Stimulated activated CD8-positive, alpha-beta memory T cell treated with anti-CD3 and anti-CD28 coated beads, Interleukin-2, amount 100 ng/mL, for 48 hours (primary cell): ENCODE data around the gene EIF1.
"Not testable (repeated sequence)": the region's sequence is repeated elsewhere in the genome, so short reads cannot be mapped to it uniquely, and the experiment has no call there.

Experiments
- DNase-seq, 2 donors: peaks; one replicate each; pipeline ENCODE4 v3.0.0-alpha.2; 2020; ENCODE audit warnings: low read depth in 2 of 2

Gene EIF1

DNA sequence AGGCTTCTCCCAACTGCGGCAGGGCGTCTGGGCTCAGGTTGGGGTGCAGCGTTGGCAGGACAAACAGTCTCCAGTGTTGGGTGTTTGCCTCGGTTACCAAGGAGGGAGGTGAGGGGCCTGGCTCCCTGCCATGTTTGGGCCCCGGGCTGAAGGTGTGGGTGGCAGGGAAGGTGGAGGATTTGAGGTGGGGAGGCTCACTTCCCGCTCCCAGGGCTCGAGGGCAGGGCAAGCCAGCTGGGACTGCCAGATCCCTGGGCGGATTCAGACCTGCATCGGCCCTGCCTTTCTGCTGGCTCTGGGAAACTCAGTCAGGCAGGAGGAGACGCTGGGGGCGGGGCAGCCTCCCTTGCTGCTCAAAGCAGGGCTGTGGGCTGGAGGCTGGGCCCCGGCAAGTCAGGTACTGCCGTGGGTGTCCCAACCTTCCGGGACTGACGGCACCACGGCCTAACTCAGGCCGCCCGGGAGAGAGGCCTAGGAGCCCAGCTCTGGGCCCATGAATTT is 33.0 kb upstream of the EIF1 start:
- no peak for DNase-seq

DNA sequence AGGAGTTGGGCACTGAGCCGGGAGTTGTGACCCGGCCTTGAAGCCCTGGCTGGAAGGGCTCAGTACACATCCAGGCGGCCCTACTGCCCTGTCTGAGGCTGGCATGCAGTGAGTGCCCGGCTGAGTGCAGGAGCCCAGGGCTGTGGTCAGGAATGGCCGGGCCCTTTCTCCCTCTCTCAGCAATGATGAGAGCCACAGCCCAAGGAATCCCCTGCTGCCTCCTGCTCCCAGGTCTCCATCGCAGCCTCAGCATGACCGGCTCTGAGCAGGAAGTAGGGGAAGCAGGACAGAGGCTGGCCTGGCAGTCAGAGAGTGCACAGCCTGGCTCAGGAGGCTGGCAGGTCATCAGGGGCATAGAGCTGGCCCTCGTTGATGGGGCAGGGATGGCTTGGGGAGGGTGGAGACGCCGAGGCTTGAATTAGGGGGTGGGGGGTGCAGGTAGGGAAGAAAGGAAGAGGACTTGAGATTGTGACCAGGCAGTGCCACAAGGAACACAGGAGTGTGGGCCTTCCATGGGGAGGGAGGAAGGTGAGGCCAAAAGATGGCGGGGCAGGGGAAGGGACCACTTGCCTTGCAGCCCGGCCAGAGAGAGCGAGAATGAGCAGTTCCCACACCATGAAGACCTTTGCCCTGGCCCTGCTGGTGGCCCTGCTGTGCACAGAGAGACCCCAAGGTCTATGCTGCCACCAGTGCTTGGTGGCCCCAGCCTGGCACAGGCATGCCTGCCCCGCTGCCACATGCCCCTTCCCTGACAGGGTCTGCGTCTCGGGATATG is 32.2 kb upstream of the EIF1 start:
- DNase-seq = no peak

GRCh38 chr17:41657176-41657754 is 31.4 kb upstream of the EIF1 start:
- no peak for DNase-seq

GRCh38 chr17:41657936-41658335 is 30.7 kb upstream of the EIF1 start:
- no peak for DNase-seq

- no peak for DNase-seq
Observed at GRCh38 chr17:41658846-41659245, 29.8 kb upstream of the EIF1 start.

DNA sequence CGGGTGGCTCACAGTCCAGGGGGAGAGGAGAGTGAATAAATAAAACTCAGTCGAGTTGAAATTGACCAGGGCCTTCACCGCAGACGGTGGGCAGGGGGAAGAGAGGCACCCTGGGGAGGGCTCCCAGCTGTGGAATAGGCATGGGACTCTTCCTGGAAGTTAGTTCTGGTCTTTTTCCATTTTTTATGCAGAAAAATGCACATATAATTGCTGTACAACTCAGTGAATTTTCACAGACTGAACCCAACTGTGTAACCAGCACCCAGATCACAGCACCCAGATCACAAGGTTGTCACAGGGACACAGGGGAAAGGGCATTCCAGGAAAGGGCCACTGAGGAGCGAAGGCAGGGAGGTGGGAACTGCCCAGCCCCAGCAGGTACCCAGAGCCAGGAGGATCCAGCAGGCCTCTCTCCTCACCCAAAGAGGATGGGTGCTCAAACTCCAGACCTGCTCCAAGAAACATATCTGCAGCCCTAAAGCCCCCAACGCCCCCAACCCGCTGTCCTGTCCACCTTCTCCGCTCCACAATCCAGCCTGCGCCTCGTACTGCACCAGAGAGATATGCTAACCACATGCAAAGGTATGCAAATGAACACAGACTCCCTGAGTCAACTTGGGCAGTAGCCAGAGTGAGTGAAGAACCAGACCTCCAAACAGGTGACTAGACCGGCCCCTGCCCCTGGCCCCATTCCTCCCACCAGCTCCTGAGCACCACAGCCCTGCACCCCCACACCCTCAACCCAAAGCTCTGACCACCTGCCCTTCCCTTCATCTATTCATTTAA is 29.1 kb upstream of the EIF1 start:
- DNase-seq = no peak

- DNase-seq = no peak
Observed at GRCh38 chr17:41660221-41660711, 28.4 kb upstream of the EIF1 start.

DNA sequence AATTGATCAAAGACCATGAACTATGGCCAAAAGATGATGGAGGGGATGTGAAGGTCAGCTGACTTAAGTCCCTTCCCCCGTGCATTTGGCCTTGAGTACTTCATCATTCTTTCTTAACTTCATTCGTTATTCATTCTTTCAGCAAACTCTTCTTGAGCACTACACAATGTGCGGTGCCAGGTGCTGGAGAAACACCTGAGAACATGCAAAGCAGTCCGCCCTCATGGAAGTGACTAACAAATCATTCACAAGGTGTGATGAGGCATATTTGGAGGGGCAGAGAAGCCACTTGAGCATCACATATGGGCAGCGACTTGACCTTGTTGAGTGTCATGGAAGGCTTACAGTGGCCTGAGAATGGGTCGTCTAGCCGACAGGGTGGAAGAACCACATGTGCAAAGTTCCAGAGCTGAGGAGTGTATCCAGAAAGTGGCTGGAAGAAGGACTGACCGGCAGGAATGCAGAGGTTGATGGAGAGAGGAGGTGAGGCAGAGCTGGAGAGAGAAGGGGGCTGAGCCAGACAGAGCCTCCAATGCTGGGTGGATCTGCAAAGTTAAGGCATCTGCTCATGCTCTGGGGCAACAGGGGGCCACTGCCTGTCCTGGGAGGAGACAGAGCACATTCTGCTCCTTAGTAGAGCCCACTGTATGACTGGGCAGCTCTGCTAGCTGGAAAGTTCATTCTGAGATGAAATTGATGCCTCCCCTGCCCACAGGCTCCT is 25.1 kb upstream of the EIF1 start:
- DNase-seq = no peak

DNA sequence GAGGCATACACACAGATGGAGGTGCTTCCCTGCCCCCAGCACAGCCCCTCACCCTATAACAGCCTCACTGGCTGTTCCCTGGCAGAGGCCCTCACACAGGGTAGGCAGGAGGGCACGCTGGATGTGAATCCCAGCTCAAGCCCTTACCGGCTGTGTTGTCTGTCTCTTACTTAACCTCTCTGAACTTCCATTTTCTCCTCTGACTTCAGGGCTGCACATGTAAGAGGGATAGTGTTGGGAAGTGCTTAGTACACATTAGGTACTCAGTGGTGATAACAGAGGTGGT is 24.6 kb upstream of the EIF1 start:
- no peak for DNase-seq

DNA sequence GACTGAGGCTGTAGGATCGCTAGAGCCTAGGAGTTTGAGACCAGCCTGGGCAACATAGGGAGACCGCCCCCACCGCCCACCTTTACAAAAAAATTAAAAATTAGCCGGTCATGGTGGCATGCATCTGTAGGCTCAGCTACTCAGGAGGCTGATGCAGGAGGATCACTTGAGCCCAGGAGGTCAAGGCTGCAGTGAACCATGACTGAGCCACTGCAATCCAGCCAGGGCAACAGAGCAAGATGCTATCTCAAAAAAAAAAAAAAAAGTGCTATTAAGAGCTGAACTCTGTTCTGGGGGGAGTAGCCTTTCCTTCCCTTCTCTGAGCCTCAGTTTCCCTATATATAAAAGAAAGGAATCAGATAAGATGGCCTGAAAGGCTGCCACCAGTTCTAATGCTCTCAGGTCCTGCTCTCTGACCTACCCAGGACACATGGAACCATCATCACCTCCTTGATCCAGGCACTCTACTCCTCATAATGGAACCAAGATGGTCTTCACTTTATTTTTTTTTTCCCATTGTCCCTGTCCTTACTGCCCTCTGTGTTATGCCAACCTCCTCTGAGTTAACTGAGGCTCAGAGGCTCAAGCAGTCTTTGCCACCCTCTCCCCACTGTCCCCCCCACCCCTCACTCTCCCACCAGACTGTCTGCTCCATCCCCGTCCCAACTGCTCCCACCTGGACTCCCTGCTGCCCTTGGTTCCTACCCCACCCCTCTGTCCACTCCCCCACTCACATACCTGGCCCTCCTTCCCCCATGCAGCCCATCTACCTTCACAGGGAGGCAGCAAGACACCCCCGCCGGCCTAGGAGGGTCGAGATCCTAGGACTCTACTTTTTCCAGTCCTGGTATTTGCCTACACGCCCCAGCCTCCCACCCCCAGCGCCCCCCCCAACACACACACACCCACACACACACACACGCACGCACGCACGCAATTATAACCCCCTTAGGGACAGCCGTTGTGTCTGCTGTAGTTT is 23.8 kb upstream of the EIF1 start:
- no peak for DNase-seq

DNA sequence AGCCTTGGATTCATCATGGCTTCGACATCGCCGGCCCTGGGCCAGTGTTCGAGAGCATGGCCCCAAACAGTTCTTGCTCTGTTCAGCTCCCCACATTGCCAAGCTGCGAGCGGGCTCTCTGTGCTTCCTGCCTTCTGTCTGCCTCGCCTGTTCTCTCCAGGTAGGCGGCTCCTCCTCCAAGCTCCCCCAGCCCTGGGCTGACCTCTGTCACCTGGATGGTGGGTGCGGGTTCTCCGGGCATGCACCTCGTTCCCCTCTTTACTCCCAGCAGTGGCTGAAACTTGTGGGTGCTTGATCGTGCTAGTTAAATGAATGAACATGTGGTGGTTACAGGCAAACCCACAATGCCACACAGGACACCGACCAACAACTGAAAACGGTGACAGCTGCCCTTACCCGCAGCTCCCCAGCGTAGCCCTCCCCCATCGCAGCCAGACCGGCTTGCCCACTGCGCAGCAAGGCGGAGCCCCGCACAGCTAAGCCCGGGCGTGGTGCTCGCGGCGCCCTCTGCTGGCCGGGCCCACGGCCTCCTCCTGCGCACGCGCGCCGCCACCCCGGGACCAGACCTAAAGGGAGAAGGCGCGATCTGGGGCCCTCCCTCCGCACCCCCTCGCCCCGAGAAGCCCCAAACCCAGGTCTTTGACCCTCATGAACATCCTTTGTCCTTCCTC is 23.0 kb upstream of the EIF1 start:
- peak; percentile 87 to 91 for DNase-seq

GRCh38 chr17:41666237-41666641 is 22.4 kb upstream of the EIF1 start:
- DNase-seq = peak; percentile 49 to 51

DNA sequence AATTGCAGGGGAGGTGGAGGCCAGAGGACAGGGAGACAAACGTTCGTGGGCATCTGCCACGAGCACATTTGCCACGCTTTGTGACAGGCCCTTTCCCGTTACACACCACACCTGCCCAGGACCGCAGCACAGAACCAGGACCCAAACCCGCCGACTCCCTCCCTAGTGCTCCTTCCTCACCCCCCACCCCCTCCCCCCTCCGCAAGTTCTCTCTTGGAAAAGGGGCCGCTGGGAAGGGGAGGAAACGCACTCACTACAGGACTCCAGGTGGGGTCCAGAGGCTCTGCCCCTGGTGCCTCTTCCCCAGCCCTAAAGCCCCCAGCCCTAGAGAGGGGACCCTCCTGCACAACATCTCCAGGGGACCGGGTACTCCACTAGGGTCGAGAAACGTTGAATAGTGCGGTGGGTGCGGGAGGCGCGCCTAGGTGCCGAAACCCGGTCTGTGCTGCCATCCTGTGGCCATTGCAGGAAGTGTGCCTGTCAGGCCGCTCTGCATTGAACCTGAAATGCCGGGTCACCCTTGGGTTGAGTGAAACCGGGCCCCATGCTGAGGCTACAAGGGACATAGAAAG is 21.9 kb upstream of the EIF1 start:
- DNase-seq = peak; percentile 74 to 86

DNA sequence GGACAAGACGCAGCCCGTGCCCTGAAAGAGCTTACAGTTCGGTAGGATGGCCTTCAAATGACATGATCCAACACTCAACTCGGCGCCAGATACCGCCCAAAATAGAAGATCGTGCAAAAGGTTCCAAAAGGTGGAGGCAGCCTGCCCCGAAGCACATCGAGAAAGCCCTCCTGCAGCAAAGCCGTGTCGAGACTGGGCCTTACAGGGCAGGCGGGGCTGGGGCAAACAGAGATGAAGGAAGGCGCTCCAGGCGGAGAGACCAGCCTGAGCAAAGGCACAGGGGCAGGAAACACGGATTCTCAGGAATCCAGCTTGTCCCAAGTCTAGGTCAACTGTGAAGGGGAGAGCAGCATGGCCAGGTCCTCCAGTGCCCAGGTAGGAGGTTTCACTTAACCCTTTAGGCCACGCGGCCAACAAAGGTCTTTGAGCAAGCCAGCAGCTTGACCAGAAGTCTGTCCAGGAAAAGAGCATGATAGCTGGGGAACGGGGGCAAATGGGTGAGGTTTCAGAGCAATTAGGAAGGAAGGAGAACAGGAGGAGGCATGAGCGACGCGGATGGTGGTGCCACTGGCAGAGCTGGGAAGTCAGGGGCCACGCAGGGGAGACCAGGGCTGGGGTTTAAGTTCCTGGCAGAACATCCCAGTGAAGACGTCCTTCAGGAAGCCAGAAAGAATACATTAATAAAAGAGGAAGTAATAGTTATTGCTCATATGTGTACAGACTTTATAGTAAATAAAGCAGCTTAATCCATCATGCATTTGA is 21.2 kb upstream of the EIF1 start:
- DNase-seq = no peak

DNA sequence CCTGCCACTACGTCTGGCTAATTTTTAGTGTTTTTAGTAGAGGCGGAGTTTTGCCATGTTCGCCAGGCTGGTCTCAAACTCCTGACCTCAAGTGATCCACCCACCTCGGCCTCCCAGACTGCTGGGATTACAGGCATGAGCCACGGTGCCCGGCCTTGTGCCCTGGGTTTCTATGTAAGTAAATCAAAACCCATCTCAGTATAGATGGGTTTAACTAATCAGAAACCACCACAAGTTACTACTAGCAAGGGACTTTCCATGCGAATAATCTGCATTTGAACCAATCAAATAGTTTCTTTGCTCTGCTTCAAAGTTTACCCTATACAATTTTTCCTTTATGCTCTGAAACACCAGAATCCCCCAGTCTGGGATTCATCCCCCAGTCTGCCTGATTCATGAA is 16.5 kb upstream of the EIF1 start:
- no peak for DNase-seq

GRCh38 chr17:41675157-41676057 is 13.3 kb upstream of the EIF1 start:
- DNase-seq = not testable (repeated sequence)

DNA sequence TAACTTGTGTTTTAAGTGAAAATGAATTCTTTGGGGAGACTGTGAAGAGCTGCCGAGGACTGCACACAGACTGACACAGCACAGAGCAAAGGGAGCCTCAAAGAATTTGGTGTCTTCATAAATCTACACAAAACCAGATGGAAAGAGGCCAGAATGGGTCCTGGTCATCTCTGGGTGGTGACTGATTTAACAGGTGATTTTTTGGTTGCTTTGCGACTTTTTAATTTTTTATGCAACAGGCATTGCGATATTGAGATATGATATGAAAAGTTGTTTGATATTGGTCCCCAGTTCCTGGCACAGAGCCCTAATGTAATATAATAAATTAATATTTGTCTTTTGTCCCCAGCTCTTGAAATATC is 12.6 kb upstream of the EIF1 start:
- DNase-seq = no peak

DNA sequence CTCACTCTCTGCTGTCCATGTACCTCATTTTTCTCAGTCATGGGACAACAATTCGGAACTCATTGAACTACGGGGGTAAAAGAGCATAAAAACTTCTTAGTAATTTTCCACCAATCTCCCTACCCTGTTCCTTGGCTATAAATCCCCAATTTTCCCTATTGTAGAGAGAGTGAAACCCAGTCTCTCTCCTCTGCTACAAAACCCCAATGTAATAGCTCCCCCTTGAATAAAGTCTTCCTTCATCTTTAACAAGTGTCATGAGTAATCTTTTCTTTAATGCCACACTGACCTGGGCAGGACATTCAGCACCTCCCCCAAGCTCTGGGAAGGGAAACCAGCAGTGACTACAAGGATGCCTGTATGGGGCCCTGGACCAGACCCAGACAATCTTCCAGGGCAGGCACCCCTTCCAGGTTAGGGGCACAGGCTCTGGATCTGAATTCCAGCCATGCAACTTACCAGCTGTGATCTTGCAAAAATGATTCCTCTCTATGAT is 10.2 kb upstream of the EIF1 start:
- no peak for DNase-seq
